ENCODE measurements around the gene FAM209A.

DNA sequence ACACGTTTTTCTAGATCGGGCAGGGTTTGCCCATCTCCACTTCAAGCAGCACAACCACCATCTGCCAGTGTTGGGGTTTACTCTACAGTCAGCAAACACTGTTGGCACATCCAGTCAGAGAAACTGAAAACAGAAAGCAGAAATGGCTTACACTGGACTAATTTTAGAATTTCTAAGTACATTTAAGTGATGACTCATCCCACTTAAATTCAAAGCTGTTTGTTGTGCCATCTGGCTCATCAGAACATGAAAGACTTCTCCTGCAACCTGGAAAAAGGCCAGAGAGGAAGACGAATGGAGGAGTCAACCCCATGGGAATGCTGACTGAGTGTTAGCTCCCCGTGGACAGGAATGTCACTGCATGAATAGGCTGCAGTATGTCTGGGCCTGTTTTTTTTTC lies 30.3 kb downstream of the FAM209A start:
- TF ChIP-seq, protein P1, sequence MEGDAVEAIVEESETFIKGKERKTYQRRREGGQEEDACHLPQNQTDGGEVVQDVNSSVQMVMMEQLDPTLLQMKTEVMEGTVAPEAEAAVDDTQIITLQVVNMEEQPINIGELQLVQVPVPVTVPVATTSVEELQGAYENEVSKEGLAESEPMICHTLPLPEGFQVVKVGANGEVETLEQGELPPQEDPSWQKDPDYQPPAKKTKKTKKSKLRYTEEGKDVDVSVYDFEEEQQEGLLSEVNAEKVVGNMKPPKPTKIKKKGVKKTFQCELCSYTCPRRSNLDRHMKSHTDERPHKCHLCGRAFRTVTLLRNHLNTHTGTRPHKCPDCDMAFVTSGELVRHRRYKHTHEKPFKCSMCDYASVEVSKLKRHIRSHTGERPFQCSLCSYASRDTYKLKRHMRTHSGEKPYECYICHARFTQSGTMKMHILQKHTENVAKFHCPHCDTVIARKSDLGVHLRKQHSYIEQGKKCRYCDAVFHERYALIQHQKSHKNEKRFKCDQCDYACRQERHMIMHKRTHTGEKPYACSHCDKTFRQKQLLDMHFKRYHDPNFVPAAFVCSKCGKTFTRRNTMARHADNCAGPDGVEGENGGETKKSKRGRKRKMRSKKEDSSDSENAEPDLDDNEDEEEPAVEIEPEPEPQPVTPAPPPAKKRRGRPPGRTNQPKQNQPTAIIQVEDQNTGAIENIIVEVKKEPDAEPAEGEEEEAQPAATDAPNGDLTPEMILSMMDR (IDR thresholded peaks at IDR 0.05): no peak
- no peak for TF ChIP-seq EP300 (IDR thresholded peaks at IDR 0.05; ENCODE audit: low read depth)
- TF ChIP-seq POLR2AphosphoS5 (IDR thresholded peaks at IDR 0.05): peak; percentile 18 to 50 (median 31)

Measured in transverse colon (tissue), 4 donors.